ENCODE results near the gene SUCLG2. TPM values are rescaled to one million over a fixed set of nuclear protein-coding genes. Genes with fewer than 3 reads are reported as not detected.

The SUCLG2 gene
- total RNA-seq, 2 experiments from 2014 or later, result 61.1 to 62.7 TPM

- CTCF ChIA-PET, result no interaction called here
- POLR2A ChIA-PET, result no interaction called here
Observed at GRCh38 chr3:67529337-67529736, 125.1 kb downstream of the SUCLG2 start.

- CTCF ChIA-PET, result no interaction called here
- POLR2A ChIA-PET, result no interaction called here
Observed at GRCh38 chr3:67526246-67526645, 128.2 kb downstream of the SUCLG2 start.

GRCh38 chr3:67524046-67524445, 130.4 kb downstream of the SUCLG2 start:
- CTCF ChIA-PET, result no interaction called here
- POLR2A ChIA-PET, result interaction anchor here (0.7 kb wide), 1 partner anchor 640 kb away, joined by 3 read pairs; no protein-coding TSS in a partner anchor

GRCh38 chr3:67522081-67522480, 132.3 kb downstream of the SUCLG2 start:
- ChIA-PET CTCF (no interaction called here), POLR2A (no interaction called here)

- CTCF ChIA-PET, result no interaction called here
Observed at GRCh38 chr3:67521053-67521646, 133.3 kb downstream of the SUCLG2 start.

GRCh38 chr3:67518236-67518635, 136.2 kb downstream of the SUCLG2 start:
- ChIA-PET POLR2A (no interaction called here), CTCF (no interaction called here)

More at GRCh38 chr3:67521053-67521646, 133.3 kb downstream of the SUCLG2 start:
- POLR2A ChIA-PET, result no interaction called here

GRCh38 chr3:67517781-67518180, 136.6 kb downstream of the SUCLG2 start:
- CTCF ChIA-PET, result no interaction called here
- POLR2A ChIA-PET, result no interaction called here

GRCh38 chr3:67516496-67516895, 137.9 kb downstream of the SUCLG2 start:
- POLR2A ChIA-PET, result no interaction called here
- CTCF ChIA-PET, result no interaction called here

- POLR2A ChIA-PET, result no interaction called here
- CTCF ChIA-PET, result interaction anchor here (0.6 kb wide), 1 partner anchor 756 kb away, joined by 5 read pairs; no protein-coding TSS in a partner anchor
Observed at GRCh38 chr3:67515778-67516177, 138.6 kb downstream of the SUCLG2 start.

- ChIA-PET POLR2A (no interaction called here), CTCF (no interaction called here)
Observed at GRCh38 chr3:67509471-67510075, 144.8 kb downstream of the SUCLG2 start.

- CTCF ChIA-PET, result interaction anchor here (0.6 to 1.2 kb wide), 2 partner anchors 44 to 1764 kb away, joined by 3 read pairs; no protein-coding TSS in a partner anchor
- POLR2A ChIA-PET, result no interaction called here
Observed at GRCh38 chr3:67507584-67507983, 146.8 kb downstream of the SUCLG2 start.

GRCh38 chr3:67500709-67501108, 153.7 kb downstream of the SUCLG2 start:
- CTCF ChIA-PET, result no interaction called here
- POLR2A ChIA-PET, result no interaction called here

- ChIA-PET CTCF (no interaction called here), POLR2A (no interaction called here)
Observed at GRCh38 chr3:67497746-67498145, 156.7 kb downstream of the SUCLG2 start.

GRCh38 chr3:67495751-67496150, 158.7 kb downstream of the SUCLG2 start:
- CTCF ChIA-PET, result no interaction called here
- POLR2A ChIA-PET, result no interaction called here

- ChIA-PET CTCF (no interaction called here), POLR2A (no interaction called here)
Observed at GRCh38 chr3:67493808-67494207, 160.6 kb downstream of the SUCLG2 start.

- ChIA-PET CTCF (no interaction called here), POLR2A (no interaction called here)
Observed at GRCh38 chr3:67490658-67491057, 163.8 kb downstream of the SUCLG2 start.

- CTCF ChIA-PET, result no interaction called here
- POLR2A ChIA-PET, result no interaction called here
Observed at GRCh38 chr3:67489816-67490215, 164.6 kb downstream of the SUCLG2 start.

- ChIA-PET POLR2A (no interaction called here), CTCF (no interaction called here)
Observed at GRCh38 chr3:67487564-67488114, 166.8 kb downstream of the SUCLG2 start.

- ChIA-PET POLR2A (no interaction called here), CTCF (no interaction called here)
Observed at GRCh38 chr3:67486883-67487282, 167.5 kb downstream of the SUCLG2 start.

- POLR2A ChIA-PET, result no interaction called here
- CTCF ChIA-PET, result no interaction called here
Observed at GRCh38 chr3:67484085-67484484, 170.3 kb downstream of the SUCLG2 start.

GRCh38 chr3:67481126-67481525, 173.3 kb downstream of the SUCLG2 start:
- ChIA-PET POLR2A (no interaction called here), CTCF (no interaction called here)

GRCh38 chr3:67478423-67478822, 176.0 kb downstream of the SUCLG2 start:
- ChIA-PET POLR2A (no interaction called here), CTCF (no interaction called here)

Data from activated CD8-positive, alpha-beta memory T cell treated with anti-CD3 and anti-CD28 coated beads for 36 hours (primary cell).